Measurements from ENCODE around the gene ARHGEF39. TPM values are rescaled to one million over a fixed set of nuclear protein-coding genes. Genes with fewer than 3 reads are reported as not detected.

ARHGEF39 gene
- total and polyA plus RNA-seq, 2 experiments from 2014 or later, result 5.2 to 9.4 TPM

DNA sequence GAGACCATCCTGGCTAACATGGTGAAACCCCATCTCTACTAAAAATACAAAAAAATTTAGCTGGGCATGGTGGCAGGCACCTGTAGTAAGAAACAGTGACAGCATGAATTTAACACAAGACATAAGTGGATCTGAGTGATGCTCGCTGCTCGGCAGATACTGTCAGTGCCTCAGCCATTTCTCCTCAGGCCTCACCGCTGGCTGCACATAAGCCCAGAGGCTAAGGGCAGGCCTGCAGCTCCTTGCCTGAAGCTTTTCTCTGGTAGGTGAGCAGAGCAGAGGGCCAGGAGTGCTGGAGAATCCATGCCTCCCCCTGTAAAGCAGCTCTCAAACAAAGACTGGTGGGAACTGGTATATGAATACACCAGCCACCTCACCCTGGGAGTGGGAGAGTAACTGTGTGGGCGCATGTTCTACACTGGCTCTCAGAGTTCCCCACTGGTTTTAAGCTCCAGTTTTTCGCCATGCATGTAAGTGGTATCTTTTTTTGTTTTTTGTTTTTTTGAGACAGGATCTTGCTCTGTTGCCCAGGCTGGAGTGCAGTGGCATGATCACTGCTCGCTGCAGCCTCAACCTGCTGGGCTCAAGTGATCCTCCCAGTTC lies 36.5 kb downstream of the ARHGEF39 start:
- Histone ChIP-seq H2AFZ (no peak overlapping the region), H3K27ac (no peak overlapping the region), H3K27me3 (no peaks in the 10 kb centered on the region), H3K9me2 (replicated peaks; ENCODE audit: insufficient read depth) (no peaks in the 10 kb centered on the region), H3K4me3 (no peak overlapping the region), H4K20me1 (ENCODE audit: insufficient read depth, poor library complexity, severe bottlenecking) (no peaks in the 10 kb centered on the region), H3K4me2 (no peak overlapping the region), H3K79me2 (no peaks in the 10 kb centered on the region), H3K36me3 (replicated peaks; ENCODE audit: insufficient read depth, low read depth) (no peaks in the 10 kb centered on the region), H3K4me1 (ENCODE audit: insufficient read depth) (no peaks in the 10 kb centered on the region), H3K9me3 (ENCODE audit: low read depth) (no peaks in the 10 kb centered on the region)
- WGBS (ENCODE audit: low lambda C conversion rate, missing lambda C conversion rate), result 90% methylated on average over 6 of the region's 6 CpGs
- no peak for DNase-seq (ENCODE audit: low spot score)
- no peak for TF ChIP-seq EZH2phosphoT487 (IDR thresholded peaks at IDR 0.05; ENCODE audit: low read depth, severe bottlenecking, unreplicated experiment)
- TF ChIP-seq, protein P1, sequence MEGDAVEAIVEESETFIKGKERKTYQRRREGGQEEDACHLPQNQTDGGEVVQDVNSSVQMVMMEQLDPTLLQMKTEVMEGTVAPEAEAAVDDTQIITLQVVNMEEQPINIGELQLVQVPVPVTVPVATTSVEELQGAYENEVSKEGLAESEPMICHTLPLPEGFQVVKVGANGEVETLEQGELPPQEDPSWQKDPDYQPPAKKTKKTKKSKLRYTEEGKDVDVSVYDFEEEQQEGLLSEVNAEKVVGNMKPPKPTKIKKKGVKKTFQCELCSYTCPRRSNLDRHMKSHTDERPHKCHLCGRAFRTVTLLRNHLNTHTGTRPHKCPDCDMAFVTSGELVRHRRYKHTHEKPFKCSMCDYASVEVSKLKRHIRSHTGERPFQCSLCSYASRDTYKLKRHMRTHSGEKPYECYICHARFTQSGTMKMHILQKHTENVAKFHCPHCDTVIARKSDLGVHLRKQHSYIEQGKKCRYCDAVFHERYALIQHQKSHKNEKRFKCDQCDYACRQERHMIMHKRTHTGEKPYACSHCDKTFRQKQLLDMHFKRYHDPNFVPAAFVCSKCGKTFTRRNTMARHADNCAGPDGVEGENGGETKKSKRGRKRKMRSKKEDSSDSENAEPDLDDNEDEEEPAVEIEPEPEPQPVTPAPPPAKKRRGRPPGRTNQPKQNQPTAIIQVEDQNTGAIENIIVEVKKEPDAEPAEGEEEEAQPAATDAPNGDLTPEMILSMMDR (IDR thresholded peaks at IDR 0.05; ENCODE audit: poor library complexity), result no peak
- no peak for TF ChIP-seq EZH2 (IDR thresholded peaks at IDR 0.05; ENCODE audit: borderline replicate concordance)

DNA sequence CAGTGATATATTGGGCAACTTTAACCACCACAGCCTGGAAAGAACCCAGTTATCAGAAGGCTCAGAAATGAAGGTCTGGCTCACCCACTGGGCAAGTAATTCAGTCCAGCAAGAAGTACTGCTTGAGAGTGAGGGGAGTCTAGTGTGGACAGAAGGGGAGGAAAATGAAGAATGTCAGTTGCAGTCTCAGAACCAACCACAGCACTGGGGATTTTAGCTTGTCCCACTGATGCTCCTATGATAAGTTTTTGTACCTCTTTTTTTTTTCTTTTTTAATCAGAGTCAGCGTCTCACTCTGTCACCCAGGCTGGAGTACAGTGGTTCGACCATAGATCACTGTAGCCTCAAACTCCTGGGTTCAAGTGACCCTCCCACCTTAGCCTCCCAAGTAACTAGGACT lies 37.4 kb downstream of the ARHGEF39 start:
- no peaks in the 10 kb centered on the region for H3K9me2 ChIP-seq (replicated peaks; ENCODE audit: insufficient read depth)
- no peaks in the 10 kb centered on the region for H3K4me1 ChIP-seq (ENCODE audit: insufficient read depth)
- no peaks in the 10 kb centered on the region for H3K27me3 ChIP-seq
- H3K79me2 ChIP-seq, result no peaks in the 10 kb centered on the region
- no peaks in the 10 kb centered on the region for H3K36me3 ChIP-seq (replicated peaks; ENCODE audit: insufficient read depth, low read depth)
- H3K27ac ChIP-seq, result no peak overlapping the region
- DNase-seq (ENCODE audit: low spot score), result no peak
- 95% methylated on average over 2 of the region's 2 CpGs for WGBS (ENCODE audit: low lambda C conversion rate, missing lambda C conversion rate)
- no peak overlapping the region for H3K4me2 ChIP-seq
- H4K20me1 ChIP-seq (ENCODE audit: insufficient read depth, poor library complexity, severe bottlenecking), result no peaks in the 10 kb centered on the region
- H3K4me3 ChIP-seq, result no peak overlapping the region
- no peaks in the 10 kb centered on the region for H3K9me3 ChIP-seq (ENCODE audit: low read depth)
- H2AFZ ChIP-seq, result no peak overlapping the region
- no peak for TF ChIP-seq EZH2phosphoT487 (IDR thresholded peaks at IDR 0.05; ENCODE audit: low read depth, severe bottlenecking, unreplicated experiment)
- TF ChIP-seq, protein P1 (IDR thresholded peaks at IDR 0.05; ENCODE audit: poor library complexity), result no peak
- TF ChIP-seq EZH2 (IDR thresholded peaks at IDR 0.05; ENCODE audit: borderline replicate concordance), result no peak

DNA sequence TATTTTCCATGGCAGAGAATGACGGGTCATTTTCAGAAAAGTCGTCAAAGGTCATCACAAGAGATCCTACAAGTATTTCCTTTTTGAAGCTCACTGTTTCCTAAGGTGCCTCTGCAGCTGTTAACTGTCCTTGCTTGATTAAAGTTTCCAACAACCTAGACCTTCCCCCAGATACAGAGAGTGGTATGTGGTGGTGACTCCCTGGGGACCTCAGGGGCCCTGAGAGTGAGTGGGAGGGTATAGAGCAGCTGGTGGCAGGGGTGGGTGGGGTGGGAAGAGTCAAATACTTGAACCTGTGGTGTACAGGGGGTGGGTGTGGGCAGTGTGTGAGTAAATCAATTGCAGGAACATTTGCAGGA lies 45.2 kb downstream of the ARHGEF39 start:
- no peak overlapping the region for H3K27ac ChIP-seq
- WGBS (ENCODE audit: low lambda C conversion rate, missing lambda C conversion rate), result 88% methylated on average over 2 of the region's 2 CpGs

More for the DNA sequence above, 45.2 kb downstream of the ARHGEF39 start:
- no peak for DNase-seq (ENCODE audit: low spot score)
- Histone ChIP-seq H3K4me2 (no peak overlapping the region), H4K20me1 (ENCODE audit: insufficient read depth, poor library complexity, severe bottlenecking) (no peaks in the 10 kb centered on the region), H3K79me2 (no peaks in the 10 kb centered on the region), H3K4me1 (ENCODE audit: insufficient read depth) (no peaks in the 10 kb centered on the region), H3K9me2 (replicated peaks; ENCODE audit: insufficient read depth) (no peaks in the 10 kb centered on the region), H3K27me3 (peaks cover 24% of the 10 kb centered on the region), H3K4me3 (no peak overlapping the region), H2AFZ (no peak overlapping the region), H3K36me3 (replicated peaks; ENCODE audit: insufficient read depth, low read depth) (no peaks in the 10 kb centered on the region), H3K9me3 (ENCODE audit: low read depth) (no peaks in the 10 kb centered on the region)
- TF ChIP-seq EZH2 (IDR thresholded peaks at IDR 0.05; ENCODE audit: borderline replicate concordance) (no peak), EZH2phosphoT487 (IDR thresholded peaks at IDR 0.05; ENCODE audit: low read depth, severe bottlenecking, unreplicated experiment) (no peak)
- TF ChIP-seq, protein P1 (IDR thresholded peaks at IDR 0.05; ENCODE audit: poor library complexity), result no peak

Measured in hepatocyte (in vitro differentiated cells).